DMS153 treated with DMSO at 0.1 percent for 48 hours (cell line): ENCODE results near the gene GIMAP5.
A peak's percentile ranks its signal among the peaks of the same experiment; 100 is the strongest.

Experiments used
- DNase-seq: peaks from one replicate; lab custom pipeline; 2025; ENCODE audit not compliant: unreplicated experiment; lab: John Stamatoyannopoulos, UW

Gene GIMAP5

DNA sequence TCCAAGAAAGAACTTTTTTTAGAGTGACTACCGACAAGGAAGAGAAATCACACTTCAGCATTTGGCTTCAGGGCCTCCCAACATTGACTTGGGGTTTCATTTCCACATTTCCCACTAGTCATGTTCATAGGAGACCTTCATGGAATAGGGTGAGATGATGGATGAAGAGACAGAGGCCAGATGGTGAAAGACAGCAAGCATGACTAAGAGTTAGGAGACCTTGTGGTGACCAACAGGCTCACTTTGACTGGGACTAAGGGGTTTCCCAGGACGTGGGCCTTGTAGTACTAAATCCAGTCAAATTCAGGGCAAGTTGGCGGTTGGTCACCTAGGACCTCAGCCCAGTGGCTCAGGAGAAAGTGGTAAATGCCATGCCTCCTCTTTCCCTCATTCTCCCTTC, 3.0 kb upstream of the GIMAP5 start:
- no peak for DNase-seq

GRCh38 chr7:150735596-150736358, 1.4 kb upstream of the GIMAP5 start:
- no peak for DNase-seq

DNA sequence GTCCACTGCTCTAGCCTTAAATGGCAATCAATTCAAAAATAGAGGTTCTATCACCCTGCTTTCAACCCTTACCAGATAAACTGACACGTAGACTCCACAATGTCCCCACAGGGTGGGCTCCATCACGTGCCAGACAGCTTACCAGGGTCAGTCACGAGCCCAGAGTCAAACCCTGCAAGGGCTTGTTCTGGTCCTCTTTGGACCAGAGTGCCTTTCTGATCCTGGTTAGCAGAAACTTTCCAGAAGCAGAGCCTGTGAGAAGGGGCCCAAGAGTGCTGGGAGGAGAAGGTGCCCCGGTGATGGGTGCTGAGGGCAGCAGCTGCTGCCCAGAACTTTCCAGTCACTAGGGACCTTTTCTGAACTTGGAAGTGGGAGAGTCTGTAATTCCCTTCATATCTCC, 354 bp upstream of the GIMAP5 start:
- DNase-seq = no peak

DNA sequence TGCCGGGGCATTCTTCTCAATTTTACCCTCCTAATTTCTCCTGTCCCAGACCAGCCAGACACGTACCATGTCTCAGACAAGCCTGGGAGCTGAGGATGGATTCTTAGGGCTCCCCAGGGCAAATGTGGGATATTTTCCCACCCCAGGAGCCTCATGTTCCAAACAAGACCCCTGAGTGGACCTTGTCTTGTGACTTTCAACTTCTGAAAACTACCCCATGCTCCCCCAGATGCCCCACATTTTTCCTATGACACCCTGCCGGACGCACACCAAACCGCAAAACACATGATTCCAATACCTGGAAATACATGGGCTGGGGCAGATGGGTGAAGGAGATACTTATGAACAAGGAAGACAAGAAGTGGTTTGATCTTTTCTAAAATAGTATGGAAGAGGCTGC, 874 bp downstream of the GIMAP5 start:
- no peak for DNase-seq

DNA sequence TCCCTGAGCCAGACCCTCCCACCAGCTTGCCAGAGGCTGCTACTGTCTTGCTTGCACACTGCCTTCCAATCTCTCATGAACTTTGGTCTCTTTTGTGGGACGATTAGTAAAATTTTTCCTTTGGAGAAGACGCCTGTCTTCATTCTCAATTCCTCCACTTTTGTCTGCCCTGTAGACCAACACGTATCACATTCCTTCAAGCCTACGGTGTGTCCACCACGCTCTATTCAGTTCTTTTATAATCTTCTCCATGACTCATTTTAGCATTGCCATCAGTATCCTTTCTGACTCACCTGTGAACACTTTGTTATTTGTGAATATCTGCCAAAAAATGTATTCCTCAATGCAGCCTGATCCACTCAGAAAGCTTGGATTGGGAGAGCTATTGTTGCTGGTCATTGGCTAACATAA, 1.4 kb downstream of the GIMAP5 start:
- no peak for DNase-seq

DNA sequence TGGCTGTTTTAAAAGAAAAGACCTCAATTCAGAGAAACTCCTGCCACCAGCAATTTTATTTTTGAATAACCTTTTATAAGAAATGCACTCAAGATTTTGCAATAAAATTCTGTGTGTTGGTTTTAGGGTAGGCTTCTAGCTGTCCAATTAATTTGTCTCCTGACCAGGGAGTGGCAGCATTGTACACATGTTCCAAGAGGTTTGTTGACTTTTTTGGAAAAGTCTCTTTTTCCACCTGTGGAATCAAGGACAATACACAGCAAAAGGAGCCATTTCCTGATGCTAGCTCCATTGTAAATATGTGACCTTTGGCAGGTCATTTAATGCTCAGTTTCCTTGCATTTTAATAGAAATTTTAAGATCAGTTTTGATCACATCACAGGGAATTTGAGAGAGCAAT, 1.8 kb downstream of the GIMAP5 start:
- peak; percentile 25 for DNase-seq

GRCh38 chr7:150740053-150740452, 2.8 kb downstream of the GIMAP5 start:
- DNase-seq = no peak

GRCh38 chr7:150742286-150742968, 5.2 kb downstream of the GIMAP5 start:
- no peak for DNase-seq

DNA sequence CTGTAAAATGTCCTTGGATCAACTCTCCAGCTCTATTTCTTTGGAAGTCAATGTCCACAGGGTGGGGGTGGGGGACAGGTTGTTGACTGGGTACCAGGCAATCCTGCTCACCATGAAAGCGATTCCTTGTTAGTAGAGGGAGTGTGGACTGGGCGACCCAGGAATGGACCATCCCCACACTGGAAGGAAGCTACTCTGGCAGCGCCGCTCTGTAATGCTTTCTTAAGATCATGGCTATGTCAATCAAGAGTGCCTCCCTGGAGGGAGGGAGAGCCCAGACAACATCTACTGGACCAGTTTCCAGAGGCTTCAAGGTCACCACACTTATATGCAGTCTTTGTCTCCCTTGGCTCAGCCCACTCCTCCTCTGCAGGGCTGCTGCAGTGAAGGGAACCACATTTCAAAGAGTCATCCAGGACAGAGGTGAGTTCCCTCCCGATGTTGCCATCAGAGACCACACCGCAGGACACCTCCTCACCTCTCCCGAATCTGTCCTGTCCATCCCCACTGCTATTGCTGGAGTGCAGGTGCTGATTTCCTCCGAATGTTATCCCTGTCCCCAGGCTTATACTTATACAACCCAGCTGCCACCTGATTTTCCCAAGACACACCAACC, 6.9 kb downstream of the GIMAP5 start:
- DNase-seq = no peak

DNA sequence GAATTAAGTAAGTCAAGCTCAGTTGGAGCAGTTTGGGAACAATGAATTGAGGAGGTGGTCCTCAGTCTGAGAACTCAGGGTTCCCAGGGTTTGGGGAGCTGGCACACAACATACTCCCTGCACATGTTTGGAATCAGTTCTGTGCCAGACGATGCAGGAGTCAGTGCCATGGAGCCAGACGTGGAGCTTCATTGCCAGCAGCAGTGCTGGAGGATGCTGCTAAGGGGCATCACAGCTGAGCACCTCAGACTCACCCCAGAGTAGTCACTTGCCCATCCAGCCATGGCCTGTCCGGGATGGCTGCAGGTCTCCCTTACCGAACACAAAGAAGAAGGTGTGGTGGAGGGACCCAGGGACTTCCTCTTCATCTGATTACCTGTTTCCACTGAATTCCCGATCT, 7.9 kb downstream of the GIMAP5 start:
- no peak for DNase-seq

DNA sequence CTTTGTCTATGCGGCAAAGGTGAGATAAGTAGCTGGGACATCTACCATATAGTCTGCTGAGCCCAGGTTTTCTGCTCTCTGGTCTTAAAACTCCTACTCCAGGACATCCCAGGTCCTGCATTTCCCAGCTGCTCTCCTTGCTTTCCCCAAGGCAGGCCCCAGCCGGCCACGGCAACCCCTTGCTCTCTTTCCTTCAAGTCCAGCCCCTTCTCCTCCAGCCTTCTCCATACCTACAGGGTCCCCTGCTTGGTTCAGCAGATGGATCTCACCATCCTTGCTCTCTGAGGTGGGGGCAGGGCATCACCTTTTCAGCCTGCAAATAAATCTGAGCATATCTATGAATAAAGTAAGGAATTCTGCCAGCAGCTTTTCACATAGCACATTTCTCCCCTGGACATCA, 8.7 kb downstream of the GIMAP5 start:
- no peak for DNase-seq

GRCh38 chr7:150746921-150747320, 9.7 kb downstream of the GIMAP5 start:
- no peak for DNase-seq

- no peak for DNase-seq
Measured at GRCh38 chr7:150748376-150748775, 11.2 kb downstream of the GIMAP5 start.

GRCh38 chr7:150751702-150752101, 14.5 kb downstream of the GIMAP5 start:
- no peak for DNase-seq

DNA sequence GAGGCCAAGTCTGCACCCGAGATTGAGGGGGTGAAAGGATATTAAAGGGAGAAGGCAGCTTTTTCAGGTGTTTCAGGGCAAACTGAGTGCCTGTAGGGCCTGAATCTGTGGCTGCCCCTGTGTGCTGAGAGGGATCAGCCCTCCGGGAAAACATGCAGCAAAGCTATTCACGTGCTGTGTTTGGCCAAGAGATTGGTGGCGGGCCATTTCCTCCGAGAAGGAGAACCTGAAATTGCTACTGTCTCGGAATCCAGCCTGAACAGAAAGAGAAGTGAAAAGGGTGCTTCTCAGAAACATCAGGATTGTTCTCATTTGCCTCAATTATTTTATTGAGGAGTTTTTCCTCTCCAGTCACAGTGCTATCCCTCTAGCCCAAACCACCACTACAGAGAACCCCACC, 16.0 kb downstream of the GIMAP5 start:
- DNase-seq = no peak

- DNase-seq = no peak
Measured at GRCh38 chr7:150753826-150754603, 16.8 kb downstream of the GIMAP5 start.

DNA sequence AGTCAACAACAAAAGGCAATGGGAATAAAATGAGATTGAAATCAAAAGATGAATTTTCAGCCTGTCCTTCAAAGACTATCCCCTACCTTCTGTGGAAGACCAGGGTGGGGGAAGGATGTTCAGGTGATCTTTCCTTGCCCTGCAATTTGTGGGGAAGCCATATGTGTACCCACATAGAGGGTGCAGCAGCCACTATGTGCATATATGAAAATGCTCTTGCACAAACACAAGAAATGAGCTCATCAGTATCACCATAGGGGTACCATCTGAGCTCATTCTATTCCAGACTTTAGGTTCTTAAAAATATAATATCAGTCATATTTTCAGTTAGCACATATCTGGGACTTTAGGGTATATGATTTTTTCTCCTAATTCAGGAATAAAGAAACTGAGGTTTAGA, 17.7 kb downstream of the GIMAP5 start:
- DNase-seq = no peak

GRCh38 chr7:150755473-150756099, 18.4 kb downstream of the GIMAP5 start:
- DNase-seq = no peak

GRCh38 chr7:150756166-150756565, 18.9 kb downstream of the GIMAP5 start:
- no peak for DNase-seq

GRCh38 chr7:150756858-150757257, 19.6 kb downstream of the GIMAP5 start:
- no peak for DNase-seq

GRCh38 chr7:150759479-150759878, 22.3 kb downstream of the GIMAP5 start:
- no peak for DNase-seq
